IMR-90 (cell line): Measurements from ENCODE around the gene RHBDF1. TPM values are rescaled to one million over a fixed set of nuclear protein-coding genes. Genes with fewer than 3 reads are reported as not detected.

Experiments used
- ATAC-seq: fragments of 200-7000 bp; cut with Tn5 transposase; 2 replicates; pipeline ENCODE4 v1.9.1; 2020; ENCODE audit warnings: low read depth, mild to moderate bottlenecking, moderate library complexity
- BruUV-seq: library from RNA; stranded (reverse); fragments of 400-500 nt; replicated peaks from 2 replicates; lab custom pipeline; 2021; lab: Mats Ljungman, UMichigan
- CTCF ChIA-PET: fragments of 300-600 bp; formaldehyde crosslinking; extraction: SDS; loops from one replicate; lab custom pipeline; 2021; ENCODE audit warnings: antibody characterized with exemption; lab: Yijun Ruan, JAX
- POLR2A ChIA-PET: fragments of 300-600 bp; sonication (Branson Sonifier 250); formaldehyde crosslinking; loops from one replicate; lab custom pipeline; 2022; ENCODE audit warnings: antibody characterized with exemption; ENCODE audit not compliant: unreplicated experiment; lab: Charles Lee
- DNase-seq: peaks from one replicate; pipeline ENCODE4 v3.0.0; 2013
- H2AFZ ChIP-seq: replicated peaks from 2 replicates; pipeline ENCODE3; 2013; ENCODE audit warnings: low read length, mild to moderate bottlenecking; ENCODE audit not compliant: poor library complexity
- H2AK5ac ChIP-seq: 2 replicates; pipeline ENCODE4 v1.6.1; 2013; ENCODE audit warnings: low read depth, low read length, inconsistent platforms
- H2AK9ac ChIP-seq: replicated peaks from 2 replicates; pipeline ENCODE3; 2013; ENCODE audit warnings: mild to moderate bottlenecking, low read depth, low read length, moderate library complexity; ENCODE audit not compliant: poor library complexity
- H2BK120ac ChIP-seq: 2 replicates; pipeline ENCODE4 v1.6.1; 2013; ENCODE audit warnings: low read depth, low read length, inconsistent platforms
- H2BK15ac ChIP-seq: 3 replicates; pipeline ENCODE4 v1.6.1; 2013; ENCODE audit warnings: low read depth, low read length, inconsistent platforms
- H2BK20ac ChIP-seq: 2 replicates; pipeline ENCODE4 v1.6.1; 2013; ENCODE audit warnings: low read depth, mild to moderate bottlenecking, inconsistent platforms, low read length, moderate library complexity
- H2BK5ac ChIP-seq: 2 replicates; pipeline ENCODE4 v1.6.1; 2013; ENCODE audit warnings: mild to moderate bottlenecking, low read depth, low read length, inconsistent platforms; ENCODE audit not compliant: poor library complexity, severe bottlenecking
- H3K14ac ChIP-seq: replicated peaks from 2 replicates; pipeline ENCODE4 v1.6.1; 2013; ENCODE audit warnings: low read depth, low read length, inconsistent platforms
- H3K18ac ChIP-seq: 2 replicates; pipeline ENCODE4 v1.6.1; 2013; ENCODE audit warnings: low read depth, low read length, control low read depth
- H3K23ac ChIP-seq: 2 replicates; pipeline ENCODE4 v1.6.1; 2013; ENCODE audit warnings: low read depth, low read length, inconsistent platforms
- H3K27ac ChIP-seq: 2 replicates; pipeline ENCODE4 v1.5.1; 2013; ENCODE audit warnings: mild to moderate bottlenecking, control low read depth, low read length; ENCODE audit not compliant: insufficient read depth
- H3K27me3 ChIP-seq: 2 replicates; pipeline ENCODE4 v1.6.1; 2013; ENCODE audit warnings: low read length; ENCODE audit not compliant: control insufficient read depth, insufficient read depth
- H3K36me3 ChIP-seq: 2 replicates; pipeline ENCODE4 v1.6.1; 2013; ENCODE audit warnings: low read length, mixed read lengths; ENCODE audit not compliant: control insufficient read depth, insufficient read depth
- H3K4ac ChIP-seq: 2 replicates; pipeline ENCODE4 v1.6.1; 2013; ENCODE audit warnings: low read depth, low read length, inconsistent platforms
- H3K4me1 ChIP-seq: 2 replicates; pipeline ENCODE4 v1.6.1; 2013; ENCODE audit warnings: low read length, mixed read lengths; ENCODE audit not compliant: control insufficient read depth, insufficient read depth
- H3K4me2 ChIP-seq: 2 replicates; pipeline ENCODE4 v1.6.1; 2013; ENCODE audit warnings: low read depth, mild to moderate bottlenecking, control low read depth, low read length, moderate library complexity
- H3K4me3 ChIP-seq: 2 replicates; pipeline ENCODE4 v1.5.1; 2013; ENCODE audit warnings: low read depth, mild to moderate bottlenecking, control low read depth, low read length, moderate library complexity; ENCODE audit not compliant: insufficient read depth
- H3K56ac ChIP-seq: 2 replicates; pipeline ENCODE4 v1.6.1; 2013; ENCODE audit warnings: low read length, inconsistent platforms; ENCODE audit not compliant: insufficient read depth; ENCODE audit errors: extremely low read depth
- H3K79me1 ChIP-seq, 2 experiments: 2 replicates each; pipeline ENCODE4 v1.6.1; 2013; ENCODE audit warnings: low read length in 2 of 2, inconsistent platforms in 1 of 2, low read depth in 1 of 2
- H3K9ac ChIP-seq: 2 replicates; pipeline ENCODE4 v1.6.1; 2013; ENCODE audit warnings: low read depth, low read length, control low read depth
- H3K9me1 ChIP-seq: 2 replicates; pipeline ENCODE4 v1.6.1; 2013; ENCODE audit warnings: low read length, inconsistent platforms; ENCODE audit not compliant: insufficient read depth
- H3K9me3 ChIP-seq: 2 replicates; pipeline ENCODE4 v1.6.1; 2013; ENCODE audit warnings: low read length; ENCODE audit not compliant: control insufficient read depth, insufficient read depth
- H4K20me1 ChIP-seq: 2 replicates; pipeline ENCODE4 v1.6.1; 2013; ENCODE audit warnings: low read length, inconsistent platforms; ENCODE audit not compliant: insufficient read depth
- H4K5ac ChIP-seq: 2 replicates; pipeline ENCODE4 v1.6.1; 2013; ENCODE audit warnings: mild to moderate bottlenecking, low read depth, low read length, control low read depth
- H4K8ac ChIP-seq, 2 experiments: 2 replicates each; pipeline ENCODE4 v1.6.1; 2013; ENCODE audit warnings: low read depth in 2 of 2, low read length in 2 of 2, control low read depth in 1 of 2, inconsistent platforms in 1 of 2
- H4K91ac ChIP-seq: 2 replicates; pipeline ENCODE4 v1.6.1; 2013; ENCODE audit warnings: low read depth, low read length, inconsistent platforms; ENCODE audit not compliant: insufficient read depth
- BHLHE40 ChIP-seq: fragments of 150-350 bp; IDR thresholded peaks from 2 replicates; pipeline ENCODE4 v1.6.1; 2016; ENCODE audit warnings: mild to moderate bottlenecking, low read depth, low read length
- CTCF ChIP-seq: conservative IDR thresholded peaks from 2 replicates; pipeline ENCODE4 v1.5.1; 2012; ENCODE audit warnings: mild to moderate bottlenecking, low read depth, low read length, improper control_type of control experiment
- POLR2A ChIP-seq: IDR thresholded peaks from 2 replicates; pipeline ENCODE4 v1.6.1; 2012; ENCODE audit warnings: mild to moderate bottlenecking, low read depth, low read length
- WGBS, 2 experiments: methylation state at CpG; one replicate each; pipeline versions ENCODE4 v1.1.5 to v1.1.7; 2013; ENCODE audit warnings: missing lambda C conversion rate in 2 of 2; ENCODE audit not compliant: insufficient read length in 1 of 2; ENCODE audit errors: extremely low coverage in 2 of 2; 5-methylcytosine and 5-hydroxymethylcytosine counted together
- dilution Hi-C: fragments of 300-500 bp; cut with HindIII; formaldehyde crosslinking; loops from one replicate; pipeline ENCODE4 v1.14.3; 2018; ENCODE audit warnings: low sequenced_read_pairs; ENCODE audit not compliant: unreplicated experiment
- in situ Hi-C: fragments of 300-500 bp; cut with MboI; formaldehyde crosslinking; loops from 3 replicates; pipeline ENCODE4 v1.14.3; 2019; ENCODE audit warnings: low sequenced_read_pairs, inconsistent platforms, mixed read lengths
- intact Hi-C: fragments of 100-400 bp; cut with micrococcal nuclease; formaldehyde crosslinking; loops from 2 replicates; pipeline ENCODE4 v1.10.0; 2022
- polyA plus RNA-seq, 3 experiments: library from polyadenylated mRNA; depleted of rRNA; stranded (reverse); fragments of >200 nt; gene quantifications; 2 replicates each; pipeline ENCODE4 v1.2.3, GENCODE V29; 2012; ENCODE audit warnings: low replicate concordance in 1 of 3
- total RNA-seq: library from RNA; depleted of rRNA; stranded (reverse); fragments of >200 nt; gene quantifications from 2 replicates; pipeline ENCODE4 v1.2.3, GENCODE V29; 2012

Gene RHBDF1
- total and polyA plus RNA-seq, 2 of the 4 experiments (the other 2 are of a cell fraction): 13.8 to 86.6 TPM

- H2AK9ac ChIP-seq: peak overlapping the region; percentile 98
- WGBS, 2 experiments: 12% methylated on average over 7 of the region's 36 CpGs; no CpG with 5 or more reads in 1 of the 2 experiments
- 0 out of 2 replicates have a peak, but pooled peaks have one; percentile 3 for TF ChIP-seq BHLHE40
- peak; percentile 62 for TF ChIP-seq POLR2A
- TF ChIP-seq CTCF: no peak
- ChIA-PET POLR2A (interaction anchor here (0.6 kb wide), 1 partner anchor 18 kb away, joined by 3 read pairs; no protein-coding TSS in a partner anchor), CTCF (interaction anchor here (1.6 kb wide), 1 partner anchor 13 kb away, joined by 6 read pairs; no protein-coding TSS in a partner anchor)
- H2BK15ac ChIP-seq: no peak overlapping the region; the same call in 2 of the 3 replicates
- H4K5ac ChIP-seq: peak overlapping the region; percentile 36
- H3K9me3 ChIP-seq: no peaks in the 10 kb centered on the region
- H3K4me2 ChIP-seq: peak overlapping the region; percentile 98
- dilution Hi-C loops: no loop called here
- H2AFZ ChIP-seq: peak overlapping the region; percentile 82
- intact Hi-C loops: no loop called here
- H3K23ac ChIP-seq: peak overlapping the region; percentile 80
- peak overlapping the region; percentile 85 for H3K4me3 ChIP-seq
- peak overlapping the region; percentile 85 for H3K14ac ChIP-seq
- H4K20me1 ChIP-seq: peaks cover 11% of the 10 kb centered on the region
- no peaks in the 10 kb centered on the region for H3K27me3 ChIP-seq
- DNase-seq: peak; percentile 52
- BruUV-seq: no TSS peak
- peak; percentile 4 for ATAC-seq
- H3K9ac ChIP-seq: peak overlapping the region; percentile 93
- H2AK5ac ChIP-seq: peak overlapping the region; percentile 93
- H3K4ac ChIP-seq: peak overlapping the region; percentile 70
- peaks cover 12% of the 10 kb centered on the region; the same call in 1 of the 2 replicates for H3K9me1 ChIP-seq
- no peak overlapping the region for H2BK20ac ChIP-seq
- H3K18ac ChIP-seq: peak overlapping the region; percentile 13; the same call in 1 of the 2 replicates
- peaks cover 4 to 39% of the 10 kb centered on the region in 2 experiments for H3K79me1 ChIP-seq
- peak overlapping the region; percentile 89 for H3K27ac ChIP-seq
- H2BK120ac ChIP-seq: peak overlapping the region; percentile 2; the same call in 1 of the 2 replicates
- peak overlapping the region; percentile 80 for H2BK5ac ChIP-seq
- H3K56ac ChIP-seq: peak overlapping the region; percentile 59
- peak overlapping the region; percentile 57 to 62 for H4K8ac ChIP-seq
- H3K36me3 ChIP-seq: peaks cover 22% of the 10 kb centered on the region
- H4K91ac ChIP-seq: peak overlapping the region; percentile 84
- H3K4me1 ChIP-seq: peaks cover 38% of the 10 kb centered on the region
- in situ Hi-C loops: no loop called here
These were observed 6.2 kb upstream of the RHBDF1 start for GRCh38 chr16:78444-79150.
